DND-41 (cell line): Measurements from ENCODE around the gene TBCK.

Experiments
- ATAC-seq: fragments of 200-7000 bp; cut with Tn5 transposase; 3 replicates; pipeline ENCODE4 v1.9.1; 2021; ENCODE audit warnings: low read depth; ENCODE audit not compliant: insufficient read depth
- DNase-seq: peaks from one replicate; pipeline ENCODE4 v3.0.0-alpha.2; 2020
- H2AFZ ChIP-seq: 2 replicates; pipeline ENCODE4 v1.6.0; 2012; ENCODE audit warnings: low read depth, low read length
- H3K27ac ChIP-seq: 2 replicates; pipeline ENCODE4 v1.5.1; 2012; ENCODE audit warnings: low read length, inconsistent platforms
- H3K27me3 ChIP-seq: fragments of 200-600 bp; sonication (generic); 2 replicates; pipeline ENCODE4 v1.6.0; 2012; ENCODE audit warnings: low read length, mild to moderate bottlenecking, inconsistent platforms; ENCODE audit not compliant: insufficient read depth, poor library complexity
- H3K36me3 ChIP-seq: 2 replicates; pipeline ENCODE4 v1.5.1; 2012; ENCODE audit warnings: low read length, inconsistent platforms; ENCODE audit not compliant: insufficient read depth
- H3K4me1 ChIP-seq: 2 replicates; pipeline ENCODE4 v1.5.1; 2012; ENCODE audit warnings: mild to moderate bottlenecking, low read length; ENCODE audit not compliant: insufficient read depth
- H3K4me2 ChIP-seq: 2 replicates; pipeline ENCODE4 v1.6.0; 2012; ENCODE audit warnings: mild to moderate bottlenecking, moderate library complexity, low read length, inconsistent platforms; ENCODE audit not compliant: insufficient read depth
- H3K4me3 ChIP-seq, 2 experiments: fragments of 200-600 bp in 1 of 2; shearing (Covaris generic) in 1 of 2; 2 replicates each; pipeline ENCODE4 v1.5.1; 2012 to 2016; ENCODE audit warnings: inconsistent platforms in 2 of 2, low read length in 2 of 2, mild to moderate bottlenecking in 2 of 2, low read depth in 1 of 2, moderate library complexity in 1 of 2
- H3K79me2 ChIP-seq: 2 replicates; pipeline ENCODE4 v1.6.0; 2012; ENCODE audit warnings: low read length, inconsistent platforms; ENCODE audit not compliant: insufficient read depth
- H3K9ac ChIP-seq: 2 replicates; pipeline ENCODE4 v1.6.0; 2012; ENCODE audit warnings: low read depth, mild to moderate bottlenecking, inconsistent platforms, low read length, moderate library complexity
- H3K9me3 ChIP-seq: 2 replicates; pipeline ENCODE4 v1.5.1; 2012; ENCODE audit warnings: low read length, moderate library complexity, mild to moderate bottlenecking, inconsistent platforms; ENCODE audit not compliant: insufficient read depth, severe bottlenecking
- H4K20me1 ChIP-seq: 2 replicates; pipeline ENCODE4 v1.6.0; 2012; ENCODE audit warnings: low read length; ENCODE audit not compliant: insufficient read depth
- EZH2 ChIP-seq: IDR thresholded peaks from 3 replicates; pipeline ENCODE4 v1.6.1; 2012; ENCODE audit warnings: borderline replicate concordance, low read depth, mild to moderate bottlenecking, moderate library complexity, low read length, inconsistent platforms; ENCODE audit not compliant: severe bottlenecking
- TF ChIP-seq, protein P1 (sequence below): IDR thresholded peaks from 2 replicates; pipeline ENCODE4 v1.5.1; 2012; ENCODE audit warnings: borderline replicate concordance, low read length, moderate library complexity, mild to moderate bottlenecking; ENCODE audit not compliant: poor library complexity, severe bottlenecking; ENCODE audit errors: extremely low read depth

The TBCK gene

DNA sequence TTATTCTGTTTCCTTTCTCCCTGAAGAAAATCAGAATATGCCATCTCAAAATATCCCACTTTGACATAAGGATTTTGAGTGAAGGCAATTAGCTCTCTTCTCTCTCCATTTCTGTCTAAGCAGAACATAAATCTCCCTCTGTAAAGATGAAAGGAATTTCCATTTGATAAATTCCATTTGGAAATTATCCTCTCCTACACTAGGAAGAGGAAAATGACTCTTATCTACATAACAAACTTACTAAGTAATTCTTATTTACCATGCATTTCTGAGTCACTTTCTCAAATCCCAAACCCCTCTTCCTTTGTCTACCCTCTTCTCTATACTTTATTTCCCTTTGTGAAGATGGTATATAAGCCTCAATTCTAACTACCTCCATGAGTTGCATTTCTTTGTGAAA is 11.4 kb downstream of the TBCK start:
- Histone ChIP-seq H4K20me1 (no peaks in the 10 kb centered on the region), H3K9ac (no peak overlapping the region), H3K36me3 (peaks cover 12% of the 10 kb centered on the region; the same call in 1 of the 2 replicates), H3K27me3 (no peaks in the 10 kb centered on the region), H2AFZ (no peak overlapping the region), H3K4me3 (no peak overlapping the region), H3K9me3 (no peaks in the 10 kb centered on the region), H3K27ac (no peak overlapping the region), H3K4me2 (no peak overlapping the region), H3K4me1 (no peaks in the 10 kb centered on the region), H3K79me2 (no peaks in the 10 kb centered on the region)
- TF ChIP-seq, protein P1, sequence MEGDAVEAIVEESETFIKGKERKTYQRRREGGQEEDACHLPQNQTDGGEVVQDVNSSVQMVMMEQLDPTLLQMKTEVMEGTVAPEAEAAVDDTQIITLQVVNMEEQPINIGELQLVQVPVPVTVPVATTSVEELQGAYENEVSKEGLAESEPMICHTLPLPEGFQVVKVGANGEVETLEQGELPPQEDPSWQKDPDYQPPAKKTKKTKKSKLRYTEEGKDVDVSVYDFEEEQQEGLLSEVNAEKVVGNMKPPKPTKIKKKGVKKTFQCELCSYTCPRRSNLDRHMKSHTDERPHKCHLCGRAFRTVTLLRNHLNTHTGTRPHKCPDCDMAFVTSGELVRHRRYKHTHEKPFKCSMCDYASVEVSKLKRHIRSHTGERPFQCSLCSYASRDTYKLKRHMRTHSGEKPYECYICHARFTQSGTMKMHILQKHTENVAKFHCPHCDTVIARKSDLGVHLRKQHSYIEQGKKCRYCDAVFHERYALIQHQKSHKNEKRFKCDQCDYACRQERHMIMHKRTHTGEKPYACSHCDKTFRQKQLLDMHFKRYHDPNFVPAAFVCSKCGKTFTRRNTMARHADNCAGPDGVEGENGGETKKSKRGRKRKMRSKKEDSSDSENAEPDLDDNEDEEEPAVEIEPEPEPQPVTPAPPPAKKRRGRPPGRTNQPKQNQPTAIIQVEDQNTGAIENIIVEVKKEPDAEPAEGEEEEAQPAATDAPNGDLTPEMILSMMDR: no peak
- no peak for TF ChIP-seq EZH2
- ATAC-seq (no peak), DNase-seq (no peak)

DNA sequence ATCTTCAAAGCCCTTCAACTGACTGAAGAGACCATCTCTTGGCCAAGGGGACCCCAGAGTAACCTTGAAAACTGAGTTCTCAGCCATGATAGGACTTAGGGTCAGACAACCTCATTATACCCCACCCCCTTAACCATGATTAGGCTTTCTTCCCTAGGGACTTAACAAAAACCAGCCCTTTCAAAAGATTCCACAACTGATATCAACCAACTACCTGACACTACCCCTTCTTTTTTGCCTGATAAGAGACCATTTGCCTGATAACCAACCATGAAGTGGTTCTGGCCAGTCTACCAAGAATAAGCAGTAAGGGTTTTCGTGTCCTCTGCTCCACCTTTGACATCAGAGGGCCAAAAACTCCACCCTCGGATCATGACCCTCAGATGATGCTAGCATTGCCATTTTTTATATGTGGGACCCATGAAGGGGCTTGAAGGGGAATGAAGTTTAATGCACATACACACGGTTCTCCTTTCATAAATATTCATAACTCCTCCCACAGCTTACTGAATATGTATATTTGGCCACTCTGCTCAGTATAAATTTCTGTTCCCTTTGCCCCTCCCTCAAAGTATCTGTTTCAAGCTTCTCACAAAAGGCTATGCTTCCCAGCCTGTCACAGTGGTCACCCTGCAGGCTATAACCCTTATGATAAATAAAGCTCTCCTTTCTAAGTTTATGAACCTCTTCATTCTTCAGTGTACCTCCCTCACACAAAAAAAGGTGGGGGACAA is 12.3 kb downstream of the TBCK start:
- TF ChIP-seq, protein P1: no peak
- TF ChIP-seq EZH2: no peak
- Histone ChIP-seq H3K27me3 (no peaks in the 10 kb centered on the region), H3K4me2 (no peak overlapping the region)

DNA sequence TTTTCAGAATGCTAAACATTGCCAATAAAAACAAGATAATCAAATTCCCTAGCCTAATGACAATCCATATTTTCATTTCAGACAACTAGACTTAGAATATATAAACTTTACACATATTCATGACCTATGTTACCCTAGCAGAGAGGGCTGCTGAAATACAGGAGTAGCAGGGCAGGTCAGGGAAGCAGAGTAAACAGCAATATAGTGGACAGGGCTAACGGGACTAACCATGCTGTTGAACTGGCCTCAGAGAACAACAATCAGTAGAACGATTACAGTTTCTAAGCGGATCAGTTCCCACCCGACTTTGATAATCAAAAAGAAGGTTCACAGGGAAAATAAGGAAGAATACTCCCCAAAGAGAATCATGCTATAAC is 14.0 kb downstream of the TBCK start:
- H2AFZ ChIP-seq: no peak overlapping the region

More for the DNA sequence above, 12.3 kb downstream of the TBCK start:
- Histone ChIP-seq H4K20me1 (no peaks in the 10 kb centered on the region), H3K9ac (no peak overlapping the region), H3K27ac (no peak overlapping the region), H3K79me2 (no peaks in the 10 kb centered on the region), H2AFZ (no peak overlapping the region), H3K9me3 (no peaks in the 10 kb centered on the region), H3K36me3 (peaks cover 10% of the 10 kb centered on the region; the same call in 1 of the 2 replicates), H3K4me3 (no peak overlapping the region), H3K4me1 (no peaks in the 10 kb centered on the region)
- ATAC-seq (no peak), DNase-seq (no peak)

More for the DNA sequence above, 14.0 kb downstream of the TBCK start:
- no peaks in the 10 kb centered on the region for H3K9me3 ChIP-seq
- DNase-seq: no peak
- H3K36me3 ChIP-seq: peaks cover 5% of the 10 kb centered on the region; the same call in 1 of the 2 replicates
- no peaks in the 10 kb centered on the region for H3K79me2 ChIP-seq
- TF ChIP-seq, protein P1: no peak
- no peak for TF ChIP-seq EZH2
- H3K27ac ChIP-seq: no peak overlapping the region
- no peak overlapping the region for H3K9ac ChIP-seq
- no peaks in the 10 kb centered on the region for H3K27me3 ChIP-seq
- no peaks in the 10 kb centered on the region for H3K4me1 ChIP-seq
- no peak overlapping the region for H3K4me3 ChIP-seq
- no peak overlapping the region for H3K4me2 ChIP-seq
- H4K20me1 ChIP-seq: no peaks in the 10 kb centered on the region
- ATAC-seq: no peak
